ENCODE measurements around the gene KDM8. TPM values are rescaled to one million over a fixed set of nuclear protein-coding genes. Genes with fewer than 3 reads are reported as not detected.

Gene KDM8
- total RNA-seq, 2 experiments from 2014 or later = 11.3 to 13.9 TPM

GRCh38 chr16:27219161-27219560 is 15.8 kb downstream of the KDM8 start:
- CTCF ChIA-PET = interaction anchor here (0.6 to 1.8 kb wide), 2 partner anchors 8 to 149 kb away, joined by 4 to 9 read pairs; no protein-coding TSS in a partner anchor
- DNase-seq = no peak
- H3K9me3 Mint-ChIP-seq = no peaks in the 10 kb centered on the region
- no peak overlapping the region for H3K4me3 Mint-ChIP-seq
- no peak overlapping the region for H3K27ac Mint-ChIP-seq
- peaks cover 7% of the 10 kb centered on the region for H3K36me3 Mint-ChIP-seq (ENCODE audit: low read depth)
- H3K4me1 Mint-ChIP-seq (ENCODE audit: low read depth) = no peaks in the 10 kb centered on the region
- intact Hi-C loops (cut with micrococcal nuclease) = no loop called here
- no peaks in the 10 kb centered on the region for H3K27me3 Mint-ChIP-seq (ENCODE audit: low read depth)

DNA sequence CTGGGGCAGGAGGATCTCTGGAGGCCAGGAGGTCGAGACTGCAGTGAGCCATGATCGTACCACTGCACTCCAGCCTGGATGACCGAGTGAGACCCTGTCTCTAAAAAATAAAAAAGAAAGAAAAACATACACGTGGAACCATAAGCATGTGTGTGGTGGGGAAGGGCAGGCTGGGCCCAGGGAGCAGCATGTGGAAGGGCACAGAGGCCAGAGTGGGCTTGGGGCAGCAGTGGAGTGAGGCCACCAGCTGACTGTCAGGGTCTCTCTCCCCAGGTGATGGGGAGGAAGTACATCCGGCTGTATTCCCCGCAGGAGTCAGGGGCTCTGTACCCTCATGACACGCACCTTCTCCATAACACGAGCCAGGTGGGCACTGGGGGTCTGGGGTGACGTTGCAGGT is 16.8 kb downstream of the KDM8 start:
- Mint-ChIP-seq H3K36me3 (ENCODE audit: low read depth) (peaks cover 9% of the 10 kb centered on the region), H3K4me1 (ENCODE audit: low read depth) (no peaks in the 10 kb centered on the region), H3K27ac (no peak overlapping the region), H3K9me3 (no peaks in the 10 kb centered on the region), H3K4me3 (no peak overlapping the region), H3K27me3 (ENCODE audit: low read depth) (no peaks in the 10 kb centered on the region)
- DNase-seq = no peak
- intact Hi-C loops (cut with micrococcal nuclease) = no loop called here
- CTCF ChIA-PET = interaction anchor here (1.8 kb wide), 1 partner anchor 148 kb away, joined by 4 read pairs; no protein-coding TSS in a partner anchor

DNA sequence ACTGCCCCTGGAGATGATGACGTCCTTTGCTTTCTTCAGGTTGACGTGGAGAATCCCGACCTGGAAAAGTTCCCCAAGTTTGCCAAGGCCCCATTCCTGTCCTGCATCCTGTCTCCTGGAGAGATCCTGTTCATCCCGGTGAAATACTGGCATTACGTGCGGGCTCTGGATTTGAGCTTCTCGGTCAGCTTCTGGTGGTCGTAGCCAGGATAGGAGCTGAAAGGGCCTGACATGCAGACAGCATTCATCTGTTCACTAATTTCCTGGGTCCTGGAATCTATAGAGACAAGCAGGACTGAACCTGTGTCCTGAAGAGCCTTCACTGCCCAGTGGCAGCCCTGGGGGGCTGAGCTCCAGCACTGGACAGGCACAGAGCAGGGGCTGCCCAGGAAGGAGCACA is 17.2 kb downstream of the KDM8 start:
- H3K4me3 Mint-ChIP-seq = no peak overlapping the region
- intact Hi-C loops (cut with micrococcal nuclease) = no loop called here
- no peaks in the 10 kb centered on the region for H3K27me3 Mint-ChIP-seq (ENCODE audit: low read depth)
- H3K36me3 Mint-ChIP-seq (ENCODE audit: low read depth) = peaks cover 7% of the 10 kb centered on the region
- H3K9me3 Mint-ChIP-seq = no peaks in the 10 kb centered on the region
- CTCF ChIA-PET = interaction anchor here (0.6 to 1.8 kb wide), 2 partner anchors 111 to 147 kb away, joined by 4 read pairs; no protein-coding TSS in a partner anchor
- H3K27ac Mint-ChIP-seq = no peak overlapping the region
- no peaks in the 10 kb centered on the region for H3K4me1 Mint-ChIP-seq (ENCODE audit: low read depth)
- DNase-seq = no peak

- DNase-seq = no peak
- no peaks in the 10 kb centered on the region for H3K27me3 Mint-ChIP-seq (ENCODE audit: low read depth)
- intact Hi-C loops (cut with micrococcal nuclease) = no loop called here
- no peak overlapping the region for H3K4me3 Mint-ChIP-seq
- peaks cover 2% of the 10 kb centered on the region for H3K4me1 Mint-ChIP-seq (ENCODE audit: low read depth)
- peaks cover 6% of the 10 kb centered on the region for H3K36me3 Mint-ChIP-seq (ENCODE audit: low read depth)
- no peaks in the 10 kb centered on the region for H3K9me3 Mint-ChIP-seq
- CTCF ChIA-PET = interaction anchor here (0.6 to 0.9 kb wide), 2 partner anchors 10 to 111 kb away, joined by 3 to 4 read pairs; no protein-coding TSS in a partner anchor
- H3K27ac Mint-ChIP-seq = no peak overlapping the region
Measured at GRCh38 chr16:27220991-27221390, 17.7 kb downstream of the KDM8 start.

DNA sequence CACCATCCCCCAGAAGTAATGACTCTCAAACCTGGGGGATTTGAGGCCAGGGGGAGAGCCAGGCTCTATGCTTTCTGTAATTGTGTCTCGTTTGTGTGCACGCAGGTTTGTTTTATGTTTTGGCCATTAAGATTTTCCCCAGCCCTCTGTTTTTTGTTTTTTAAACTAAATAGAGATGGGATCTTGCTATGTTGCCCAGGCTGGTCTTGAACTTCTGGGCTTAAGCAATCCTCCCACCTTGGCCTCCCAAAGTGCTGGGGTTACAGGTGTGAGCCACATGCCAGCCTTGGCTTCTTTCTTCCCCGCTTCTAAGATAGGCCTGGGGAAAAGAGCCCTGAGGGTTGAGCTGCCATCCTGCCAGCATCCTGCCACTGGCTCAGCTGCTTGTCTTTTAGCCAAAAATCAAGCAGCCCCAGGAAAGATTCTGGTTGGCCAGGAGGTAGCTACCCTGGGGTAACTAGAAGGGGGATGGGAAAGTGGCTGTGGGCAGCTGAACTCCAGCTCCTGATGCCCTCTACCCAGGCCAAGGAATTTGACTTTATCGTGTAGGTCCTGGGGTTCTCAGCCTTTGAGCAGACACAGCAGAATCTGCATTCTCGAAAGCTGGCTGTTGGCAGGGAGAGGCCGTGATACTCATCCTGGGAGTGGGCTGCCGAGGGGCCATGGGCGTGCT is 18.4 kb downstream of the KDM8 start:
- peaks cover 7% of the 10 kb centered on the region for H3K4me1 Mint-ChIP-seq (ENCODE audit: low read depth)
- H3K27ac Mint-ChIP-seq = no peak overlapping the region
- CTCF ChIA-PET = interaction anchor here (0.6 to 0.9 kb wide), 4 partner anchors 9 to 616 kb away, joined by 3 read pairs; no protein-coding TSS in a partner anchor
- peaks cover 9% of the 10 kb centered on the region for H3K36me3 Mint-ChIP-seq (ENCODE audit: low read depth)
- no peak overlapping the region for H3K4me3 Mint-ChIP-seq
- H3K9me3 Mint-ChIP-seq = no peaks in the 10 kb centered on the region
- no peak for DNase-seq
- H3K27me3 Mint-ChIP-seq (ENCODE audit: low read depth) = no peaks in the 10 kb centered on the region
- intact Hi-C loops (cut with micrococcal nuclease) = no loop called here

- CTCF ChIA-PET = interaction anchor here (0.7 to 0.8 kb wide), 2 partner anchors 9 to 44 kb away, joined by 3 read pairs; no protein-coding TSS in a partner anchor
- intact Hi-C loops (cut with micrococcal nuclease) = no loop called here
- peaks cover 14% of the 10 kb centered on the region for H3K4me1 Mint-ChIP-seq (ENCODE audit: low read depth)
- peaks cover 9% of the 10 kb centered on the region for H3K36me3 Mint-ChIP-seq (ENCODE audit: low read depth)
- no peak for DNase-seq
- H3K27ac Mint-ChIP-seq = no peak overlapping the region
- no peak overlapping the region for H3K4me3 Mint-ChIP-seq
- H3K27me3 Mint-ChIP-seq (ENCODE audit: low read depth) = no peaks in the 10 kb centered on the region
- H3K9me3 Mint-ChIP-seq = no peaks in the 10 kb centered on the region
Measured at GRCh38 chr16:27222249-27223225, 19.2 kb downstream of the KDM8 start.

- no peaks in the 10 kb centered on the region for H3K9me3 Mint-ChIP-seq
- H3K27ac Mint-ChIP-seq = no peak overlapping the region
- DNase-seq = no peak
- peaks cover 14% of the 10 kb centered on the region for H3K4me1 Mint-ChIP-seq (ENCODE audit: low read depth)
- no peaks in the 10 kb centered on the region for H3K27me3 Mint-ChIP-seq (ENCODE audit: low read depth)
- peaks cover 13% of the 10 kb centered on the region for H3K36me3 Mint-ChIP-seq (ENCODE audit: low read depth)
- CTCF ChIA-PET = interaction anchor here (0.6 kb wide), 1 partner anchor 143 kb away, joined by 3 read pairs; no protein-coding TSS in a partner anchor
- H3K4me3 Mint-ChIP-seq = no peak overlapping the region
- intact Hi-C loops (cut with micrococcal nuclease) = no loop called here
Measured at GRCh38 chr16:27223226-27223610, 19.9 kb downstream of the KDM8 start.

GRCh38 chr16:27223701-27224100 is 20.4 kb downstream of the KDM8 start:
- peaks cover 14% of the 10 kb centered on the region for H3K36me3 Mint-ChIP-seq (ENCODE audit: low read depth)
- H3K4me1 Mint-ChIP-seq (ENCODE audit: low read depth) = peaks cover 14% of the 10 kb centered on the region
- intact Hi-C loops (cut with micrococcal nuclease) = no loop called here
- CTCF ChIA-PET = interaction anchor here (0.6 to 2.3 kb wide), 2 partner anchors 143 to 145 kb away, joined by 3 to 10 read pairs; no protein-coding TSS in a partner anchor
- no peaks in the 10 kb centered on the region for H3K27me3 Mint-ChIP-seq (ENCODE audit: low read depth)
- H3K9me3 Mint-ChIP-seq = no peaks in the 10 kb centered on the region
- no peak for DNase-seq
- no peak overlapping the region for H3K4me3 Mint-ChIP-seq
- H3K27ac Mint-ChIP-seq = no peak overlapping the region

DNA sequence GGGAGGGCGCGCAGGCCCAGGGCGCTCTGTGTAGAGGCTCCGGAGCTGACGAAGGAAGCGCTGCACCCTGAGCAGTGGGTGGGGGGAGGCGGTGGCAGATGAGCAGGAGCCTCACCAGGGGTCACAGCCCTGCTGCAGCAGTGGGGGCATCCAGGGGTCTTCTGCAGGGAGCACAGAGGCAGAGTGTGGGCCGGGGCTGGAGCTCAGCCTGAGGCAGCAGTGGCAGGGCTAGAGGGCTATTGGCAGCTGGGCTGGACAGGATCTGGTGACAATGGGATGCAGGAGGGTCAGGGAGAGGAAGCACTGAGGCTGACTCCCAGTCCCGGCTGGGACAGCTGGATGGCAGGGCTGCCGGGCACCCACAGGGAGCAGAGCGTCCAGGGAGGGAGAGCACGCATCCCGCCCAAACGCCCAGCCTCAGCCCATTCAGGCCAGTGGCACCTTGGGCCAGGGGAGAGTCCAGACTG is 21.0 kb downstream of the KDM8 start:
- intact Hi-C loops (cut with micrococcal nuclease) = no loop called here

GRCh38 chr16:27224741-27225300 is 21.5 kb downstream of the KDM8 start:
- CTCF ChIA-PET = interaction anchor here (0.6 to 2.3 kb wide), 6 partner anchors 10 to 144 kb away, joined by 3 to 14 read pairs (median 6); no protein-coding TSS in a partner anchor
- Mint-ChIP-seq H3K4me3 (no peak overlapping the region), H3K9me3 (no peaks in the 10 kb centered on the region)

More for the DNA sequence above, 21.0 kb downstream of the KDM8 start:
- no peak for DNase-seq
- H3K27me3 Mint-ChIP-seq (ENCODE audit: low read depth) = no peaks in the 10 kb centered on the region
- CTCF ChIA-PET = interaction anchor here (2.2 to 2.3 kb wide), 2 partner anchors 10 to 145 kb away, joined by 10 to 14 read pairs; no protein-coding TSS in a partner anchor
- no peak overlapping the region for H3K4me3 Mint-ChIP-seq
- H3K9me3 Mint-ChIP-seq = no peaks in the 10 kb centered on the region
- peaks cover 20% of the 10 kb centered on the region for H3K4me1 Mint-ChIP-seq (ENCODE audit: low read depth)
- H3K36me3 Mint-ChIP-seq (ENCODE audit: low read depth) = peaks cover 18% of the 10 kb centered on the region
- H3K27ac Mint-ChIP-seq = no peak overlapping the region

GRCh38 chr16:27225536-27226360 is 22.4 kb downstream of the KDM8 start:
- DNase-seq = no peak
- no peaks in the 10 kb centered on the region for H3K9me3 Mint-ChIP-seq
- no peaks in the 10 kb centered on the region for H3K27me3 Mint-ChIP-seq (ENCODE audit: low read depth)
- peak overlapping the region; percentile 28 for H3K27ac Mint-ChIP-seq
- intact Hi-C loops (cut with micrococcal nuclease) = no loop called here
- CTCF ChIA-PET = interaction anchor here (0.6 to 2.3 kb wide), 7 partner anchors 9 to 234 kb away, joined by 3 to 14 read pairs (median 4); no protein-coding TSS in a partner anchor
- H3K36me3 Mint-ChIP-seq (ENCODE audit: low read depth) = peaks cover 20% of the 10 kb centered on the region
- H3K4me1 Mint-ChIP-seq (ENCODE audit: low read depth) = peaks cover 28% of the 10 kb centered on the region
- no peak overlapping the region for H3K4me3 Mint-ChIP-seq

More at GRCh38 chr16:27224741-27225300, 21.5 kb downstream of the KDM8 start:
- Mint-ChIP-seq H3K4me1 (ENCODE audit: low read depth) (peaks cover 22% of the 10 kb centered on the region), H3K27me3 (ENCODE audit: low read depth) (no peaks in the 10 kb centered on the region), H3K36me3 (ENCODE audit: low read depth) (peaks cover 18% of the 10 kb centered on the region), H3K27ac (no peak overlapping the region)
- intact Hi-C loops (cut with micrococcal nuclease) = no loop called here
- no peak for DNase-seq
